MCF 10A (cell line): ENCODE results near the gene MYCT1. TPM values are rescaled to one million over a fixed set of nuclear protein-coding genes. Genes with fewer than 3 reads are reported as not detected.
"Not testable (repeated sequence)": the region's sequence is repeated elsewhere in the genome, so short reads cannot be mapped to it uniquely, and the experiment has no call there.

Experiments used
- BruUV-seq: library from RNA; stranded (reverse); fragments of 400-500 nt; replicated peaks from 2 replicates; lab custom pipeline; 2021; lab: Mats Ljungman, UMichigan
- CTCF ChIA-PET: fragments of 300-600 bp; sonication (Branson Sonifier 250); formaldehyde crosslinking; extraction: SDS; loops from one replicate; lab custom pipeline; 2021; ENCODE audit warnings: antibody characterized with exemption, inconsistent platforms; lab: Yijun Ruan, JAX
- POLR2A ChIA-PET: fragments of 300-600, 350-650 bp; sonication (Branson Sonifier 250); formaldehyde crosslinking; extraction: SDS; loops from one replicate; lab custom pipeline; 2020; ENCODE audit warnings: antibody characterized with exemption, inconsistent platforms; lab: Yijun Ruan, JAX
- DNase-seq: peaks from one replicate; pipeline ENCODE4 v3.0.0-alpha.2; 2018; ENCODE audit not compliant: unreplicated experiment
- H3K27ac Mint-ChIP-seq: one replicate; pipeline ENCODE4 v1.8.0; 2022; ENCODE audit warnings: mild to moderate bottlenecking, low read depth, mixed read lengths; ENCODE audit not compliant: unreplicated experiment
- H3K27me3 Mint-ChIP-seq: one replicate; pipeline ENCODE4 v1.8.0; 2022; ENCODE audit warnings: mixed read lengths; ENCODE audit not compliant: insufficient read depth, unreplicated experiment
- H3K36me3 Mint-ChIP-seq: one replicate; pipeline ENCODE4 v1.8.0; 2022; ENCODE audit warnings: mild to moderate bottlenecking, moderate library complexity, mixed read lengths; ENCODE audit not compliant: insufficient read depth, unreplicated experiment
- H3K4me1 Mint-ChIP-seq: one replicate; pipeline ENCODE4 v1.8.0; 2022; ENCODE audit warnings: mixed read lengths; ENCODE audit not compliant: insufficient read depth, unreplicated experiment
- H3K4me3 Mint-ChIP-seq: one replicate; pipeline ENCODE4 v1.8.0; 2022; ENCODE audit warnings: mild to moderate bottlenecking, moderate library complexity, mixed read lengths; ENCODE audit not compliant: unreplicated experiment
- H3K9me3 Mint-ChIP-seq: one replicate; pipeline ENCODE4 v1.8.0; 2022; ENCODE audit warnings: mixed read lengths; ENCODE audit not compliant: unreplicated experiment
- intact Hi-C: fragments of 100-400 bp; cut with micrococcal nuclease; formaldehyde crosslinking; loops from 2 replicates; pipeline ENCODE4 v1.14.1; 2022
- total RNA-seq: library from RNA; stranded (reverse); gene quantifications from 2 replicates; pipeline ENCODE4 v1.2.3, GENCODE V29; 2022
- TF ChIP-seq, protein P1 (sequence below): fragments of 200-600 bp; IDR thresholded peaks from one replicate; pipeline ENCODE4 v1.8.0; 2022; ENCODE audit warnings: antibody characterized with exemption, mild to moderate bottlenecking; ENCODE audit not compliant: unreplicated experiment

Gene MYCT1
- total RNA-seq, 1 experiment from 2014 or later, result not detected

DNA sequence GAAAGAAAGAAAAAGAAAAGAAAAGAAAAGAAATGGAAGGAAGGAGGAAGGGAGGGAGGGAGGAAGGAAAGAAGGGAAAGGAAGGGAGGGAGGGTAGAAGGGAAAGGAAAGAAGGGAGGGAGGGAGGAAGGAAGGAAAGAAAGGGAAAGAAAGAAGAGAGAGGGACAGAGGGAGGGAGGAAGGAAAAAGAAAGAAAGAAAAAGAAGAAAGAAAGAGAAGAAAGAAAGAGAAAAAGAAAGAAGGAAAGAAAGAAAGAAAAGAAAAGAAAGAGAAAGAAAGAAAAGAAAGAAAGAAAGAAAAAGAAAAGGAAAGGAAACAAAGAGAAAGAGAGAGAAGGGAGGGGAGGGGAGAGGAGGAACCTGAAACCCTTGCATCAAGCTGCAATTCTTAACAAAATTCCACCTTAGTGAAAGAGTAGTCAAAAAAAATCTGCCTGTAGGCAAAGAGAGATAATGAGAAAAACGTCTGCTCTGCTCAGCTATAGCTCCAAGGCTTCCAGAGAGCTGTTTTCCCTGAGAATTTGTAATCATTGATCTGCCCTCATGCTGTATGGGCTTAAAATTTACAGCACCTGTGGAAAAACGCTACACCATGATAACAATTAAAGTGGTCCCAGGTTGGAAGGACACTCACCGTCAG is 16.7 kb upstream of the MYCT1 start:
- Mint-ChIP-seq H3K4me3 (no peak overlapping the region), H3K9me3 (no peaks in the 10 kb centered on the region), H3K27ac (no peak overlapping the region), H3K36me3 (no peaks in the 10 kb centered on the region), H3K27me3 (peaks cover 13% of the 10 kb centered on the region), H3K4me1 (peaks cover 7% of the 10 kb centered on the region)
- DNase-seq, result no peak
- CTCF ChIA-PET, result interaction anchor here (0.6 kb wide), 1 partner anchor 72 kb away, joined by 3 read pairs; no protein-coding TSS in a partner anchor
- POLR2A ChIA-PET, result interaction anchor here (1.1 kb wide), 1 partner anchor 18 kb away, joined by 3 read pairs; no protein-coding TSS in a partner anchor
- TF ChIP-seq, protein P1, sequence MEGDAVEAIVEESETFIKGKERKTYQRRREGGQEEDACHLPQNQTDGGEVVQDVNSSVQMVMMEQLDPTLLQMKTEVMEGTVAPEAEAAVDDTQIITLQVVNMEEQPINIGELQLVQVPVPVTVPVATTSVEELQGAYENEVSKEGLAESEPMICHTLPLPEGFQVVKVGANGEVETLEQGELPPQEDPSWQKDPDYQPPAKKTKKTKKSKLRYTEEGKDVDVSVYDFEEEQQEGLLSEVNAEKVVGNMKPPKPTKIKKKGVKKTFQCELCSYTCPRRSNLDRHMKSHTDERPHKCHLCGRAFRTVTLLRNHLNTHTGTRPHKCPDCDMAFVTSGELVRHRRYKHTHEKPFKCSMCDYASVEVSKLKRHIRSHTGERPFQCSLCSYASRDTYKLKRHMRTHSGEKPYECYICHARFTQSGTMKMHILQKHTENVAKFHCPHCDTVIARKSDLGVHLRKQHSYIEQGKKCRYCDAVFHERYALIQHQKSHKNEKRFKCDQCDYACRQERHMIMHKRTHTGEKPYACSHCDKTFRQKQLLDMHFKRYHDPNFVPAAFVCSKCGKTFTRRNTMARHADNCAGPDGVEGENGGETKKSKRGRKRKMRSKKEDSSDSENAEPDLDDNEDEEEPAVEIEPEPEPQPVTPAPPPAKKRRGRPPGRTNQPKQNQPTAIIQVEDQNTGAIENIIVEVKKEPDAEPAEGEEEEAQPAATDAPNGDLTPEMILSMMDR, result no peak
- BruUV-seq, result no TSS peak
- intact Hi-C loops, result no loop called here

DNA sequence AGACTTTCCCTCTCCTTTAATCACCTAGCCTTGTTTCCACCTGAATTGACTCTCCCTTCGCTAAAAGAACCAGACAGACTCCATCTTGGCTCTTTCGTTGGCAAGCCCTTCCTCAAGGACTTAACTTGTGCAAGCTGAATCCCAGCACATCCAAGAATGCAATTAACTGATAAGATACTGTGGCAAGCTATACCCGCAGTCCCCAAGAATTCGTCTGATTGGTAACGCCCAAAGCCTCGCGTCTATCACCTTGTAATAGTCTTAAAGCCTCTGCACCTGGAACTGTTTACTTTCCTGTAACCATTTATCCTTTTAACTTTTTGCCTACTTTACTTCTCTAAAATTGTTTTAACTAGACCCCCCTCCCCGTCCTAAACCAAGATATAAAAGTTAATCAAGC is 15.6 kb upstream of the MYCT1 start:
- H3K27me3 Mint-ChIP-seq, result peaks cover 13% of the 10 kb centered on the region
- ChIA-PET CTCF (no interaction called here), POLR2A (interaction anchor here (0.9 kb wide), 1 partner anchor 12 kb away, joined by 3 read pairs; no protein-coding TSS in a partner anchor)
- H3K9me3 Mint-ChIP-seq, result no peaks in the 10 kb centered on the region
- no peak overlapping the region for H3K27ac Mint-ChIP-seq
- H3K4me3 Mint-ChIP-seq, result no peak overlapping the region
- peaks cover 7% of the 10 kb centered on the region for H3K4me1 Mint-ChIP-seq
- BruUV-seq, result no TSS peak
- no peak for DNase-seq
- intact Hi-C loops, result no loop called here
- no peaks in the 10 kb centered on the region for H3K36me3 Mint-ChIP-seq
- TF ChIP-seq, protein P1, result no peak

DNA sequence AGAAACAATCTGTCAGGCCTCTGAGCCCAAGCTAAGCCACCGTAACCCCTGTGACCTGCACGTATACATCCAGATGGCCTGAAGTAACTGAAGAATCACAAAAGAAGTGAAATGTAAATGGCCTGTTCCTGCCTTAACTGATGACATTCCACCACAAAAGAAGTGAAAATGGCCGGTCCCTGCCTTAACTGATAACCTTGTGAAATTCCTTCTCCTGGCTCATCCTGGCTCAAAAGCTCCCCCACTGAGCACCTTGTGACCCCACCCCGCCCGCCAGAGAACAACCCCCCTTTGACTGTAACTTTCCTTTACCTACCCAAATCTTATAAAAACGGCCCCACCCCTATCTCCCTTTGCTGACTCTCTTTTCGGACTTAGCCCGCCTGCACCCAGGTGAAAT is 14.8 kb upstream of the MYCT1 start:
- DNase-seq, BruUV-seq, H3K4me3 Mint-ChIP-seq, H3K36me3 Mint-ChIP-seq, intact Hi-C loops, H3K27ac Mint-ChIP-seq, CTCF ChIA-PET, H3K9me3 Mint-ChIP-seq, H3K4me1 Mint-ChIP-seq, POLR2A ChIA-PET: not testable (repeated sequence)
- H3K27me3 Mint-ChIP-seq, result peaks cover 13% of the 10 kb centered on the region

DNA sequence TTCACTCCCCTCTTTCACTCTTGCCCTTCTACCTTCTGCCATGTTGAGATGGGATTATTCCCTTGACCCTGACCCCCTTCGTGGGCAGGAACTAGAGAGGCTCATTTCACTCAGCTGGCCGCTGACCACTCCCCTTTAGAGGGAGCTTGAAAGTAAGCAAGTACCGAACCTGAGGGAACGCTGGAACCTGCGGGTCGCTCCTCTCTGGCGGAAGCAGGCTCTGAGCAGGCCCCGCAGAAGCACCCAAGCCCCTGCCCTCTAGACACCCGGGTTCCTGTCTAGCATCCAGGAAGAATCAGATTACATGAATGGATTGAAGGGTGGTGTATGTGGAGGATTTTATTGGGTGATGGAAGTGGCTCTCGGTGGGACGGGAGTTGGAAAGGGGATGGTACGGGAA is 11.9 kb upstream of the MYCT1 start:
- Mint-ChIP-seq H3K4me1 (peaks cover under 1% of the 10 kb centered on the region), H3K4me3 (no peak overlapping the region), H3K27ac (no peak overlapping the region), H3K27me3 (peaks cover 3% of the 10 kb centered on the region), H3K36me3 (no peaks in the 10 kb centered on the region), H3K9me3 (no peaks in the 10 kb centered on the region)
- TF ChIP-seq, protein P1, result no peak
- intact Hi-C loops, result no loop called here
- DNase-seq, result no peak
- ChIA-PET CTCF (no interaction called here), POLR2A (interaction anchor here (0.6 kb wide), 1 partner anchor 199 kb away, joined by 3 read pairs; no protein-coding TSS in a partner anchor)
- no TSS peak for BruUV-seq
